ENCODE data around the gene WAS. TPM values are rescaled to one million over a fixed set of nuclear protein-coding genes. Genes with fewer than 3 reads are reported as not detected.

The WAS gene
- total RNA-seq, 4 donors from 2014 or later, result 1.8 to 2.7 (median 2.5) TPM

- ATAC-seq (peak in 1 of 2 donors; percentile 65), DNase-seq (no peak)
Measured at GRCh38 chrX:48711162-48711928, 27.7 kb downstream of the WAS start.

GRCh38 chrX:48711929-48712505 is 28.4 kb downstream of the WAS start:
- no peaks in the 10 kb centered on the region for H3K9me3 ChIP-seq
- in situ Hi-C loops (cut with MboI; ENCODE audit: low sequenced_read_pairs in 4 of 4) (no loop called here), intact Hi-C loops (cut with DNase I; ENCODE audit: low total_unique reads) (no loop called here)
- no peaks in the 10 kb centered on the region for H3K27me3 ChIP-seq
- peaks cover 0 to 5% of the 10 kb centered on the region in 2 donors for H3K4me1 ChIP-seq
- DNase-seq, result no peak
- peak overlapping the region in 3 of 4 donors; percentile 12 to 64 (median 16) for H3K27ac ChIP-seq
- no peak overlapping the region for H3K4me3 ChIP-seq
- no peak for ATAC-seq
- H3K36me3 ChIP-seq, result no peaks in the 10 kb centered on the region
- TF ChIP-seq CTCF (IDR thresholded peaks at IDR 0.05 in 4 of 5, conservative IDR thresholded peaks at IDR 0.05 in 1 of 5) (no peak), POLR2A (IDR thresholded peaks at IDR 0.05) (no peak)

More at GRCh38 chrX:48711162-48711928, 27.7 kb downstream of the WAS start:
- Histone ChIP-seq H3K4me3 (no peak overlapping the region), H3K9me3 (no peaks in the 10 kb centered on the region), H3K27ac (peak overlapping the region; percentile 12 to 64 (median 20)), H3K36me3 (no peaks in the 10 kb centered on the region), H3K27me3 (no peaks in the 10 kb centered on the region), H3K4me1 (peaks cover 0 to 5% of the 10 kb centered on the region in 2 donors)
- TF ChIP-seq POLR2A (IDR thresholded peaks at IDR 0.05) (no peak), CTCF (IDR thresholded peaks at IDR 0.05 in 4 of 5, conservative IDR thresholded peaks at IDR 0.05 in 1 of 5) (no peak)
- intact Hi-C loops (cut with DNase I; ENCODE audit: low total_unique reads) (no loop called here), in situ Hi-C loops (cut with MboI; ENCODE audit: low sequenced_read_pairs in 4 of 4) (no loop called here)

- intact Hi-C loops (cut with DNase I; ENCODE audit: low total_unique reads), result no loop called here
- ATAC-seq, result no peak
- Histone ChIP-seq H3K4me1 (peaks cover 0 to 5% of the 10 kb centered on the region in 2 donors), H3K9me3 (no peaks in the 10 kb centered on the region), H3K4me3 (no peak overlapping the region), H3K36me3 (no peaks in the 10 kb centered on the region), H3K27ac (no peak overlapping the region), H3K27me3 (no peaks in the 10 kb centered on the region)
- no peak for TF ChIP-seq CTCF (IDR thresholded peaks at IDR 0.05 in 4 of 5, conservative IDR thresholded peaks at IDR 0.05 in 1 of 5)
- DNase-seq, result no peak
- in situ Hi-C loops (cut with MboI; ENCODE audit: low sequenced_read_pairs in 4 of 4), result no loop called here
Measured at GRCh38 chrX:48713847-48714246, 30.2 kb downstream of the WAS start.

- in situ Hi-C loops (cut with MboI; ENCODE audit: low sequenced_read_pairs in 4 of 4) (no loop called here), intact Hi-C loops (cut with DNase I; ENCODE audit: low total_unique reads) (no loop called here)
- Histone ChIP-seq H3K36me3 (no peaks in the 10 kb centered on the region), H3K4me3 (no peak overlapping the region), H3K27me3 (no peaks in the 10 kb centered on the region), H3K27ac (no peak overlapping the region), H3K4me1 (peaks cover 0 to 5% of the 10 kb centered on the region in 2 donors), H3K9me3 (no peaks in the 10 kb centered on the region)
- TF ChIP-seq CTCF (IDR thresholded peaks at IDR 0.05 in 4 of 5, conservative IDR thresholded peaks at IDR 0.05 in 1 of 5) (no peak), POLR2A (IDR thresholded peaks at IDR 0.05) (no peak)
- ATAC-seq (no peak), DNase-seq (no peak)
Measured at GRCh38 chrX:48714573-48714972, 31.0 kb downstream of the WAS start.
